ENCODE data around the gene SCP2. TPM values are rescaled to one million over a fixed set of nuclear protein-coding genes. Genes with fewer than 3 reads are reported as not detected.

The SCP2 gene
- total RNA-seq, 4 donors from 2014 or later = 97.8 to 194 (median 118) TPM

- TF ChIP-seq, protein P1, sequence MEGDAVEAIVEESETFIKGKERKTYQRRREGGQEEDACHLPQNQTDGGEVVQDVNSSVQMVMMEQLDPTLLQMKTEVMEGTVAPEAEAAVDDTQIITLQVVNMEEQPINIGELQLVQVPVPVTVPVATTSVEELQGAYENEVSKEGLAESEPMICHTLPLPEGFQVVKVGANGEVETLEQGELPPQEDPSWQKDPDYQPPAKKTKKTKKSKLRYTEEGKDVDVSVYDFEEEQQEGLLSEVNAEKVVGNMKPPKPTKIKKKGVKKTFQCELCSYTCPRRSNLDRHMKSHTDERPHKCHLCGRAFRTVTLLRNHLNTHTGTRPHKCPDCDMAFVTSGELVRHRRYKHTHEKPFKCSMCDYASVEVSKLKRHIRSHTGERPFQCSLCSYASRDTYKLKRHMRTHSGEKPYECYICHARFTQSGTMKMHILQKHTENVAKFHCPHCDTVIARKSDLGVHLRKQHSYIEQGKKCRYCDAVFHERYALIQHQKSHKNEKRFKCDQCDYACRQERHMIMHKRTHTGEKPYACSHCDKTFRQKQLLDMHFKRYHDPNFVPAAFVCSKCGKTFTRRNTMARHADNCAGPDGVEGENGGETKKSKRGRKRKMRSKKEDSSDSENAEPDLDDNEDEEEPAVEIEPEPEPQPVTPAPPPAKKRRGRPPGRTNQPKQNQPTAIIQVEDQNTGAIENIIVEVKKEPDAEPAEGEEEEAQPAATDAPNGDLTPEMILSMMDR (IDR thresholded peaks at IDR 0.05) = no peak
- no peak for TF ChIP-seq POLR2A (IDR thresholded peaks at IDR 0.05)
- Histone ChIP-seq H3K4me3 (no peak overlapping the region), H3K4me1 (peaks cover 0 to 10% (median 0%) of the 10 kb centered on the region in 3 donors), H3K9me3 (no peaks in the 10 kb centered on the region), H3K36me3 (no peaks in the 10 kb centered on the region), H3K27me3 (no peaks in the 10 kb centered on the region), H3K27ac (no peak overlapping the region)
- WGBS, 2 donors = 75 to 87% methylated on average over 11 to 14 of the region's 26 CpGs
- intact Hi-C loops (cut with DNase I) = no loop called here
- DNase-seq = no peak
Observed at GRCh38 chr1:53091841-53092645, 165.0 kb downstream of the SCP2 start.

- H3K27ac ChIP-seq = no peak overlapping the region
- WGBS, 2 donors = 81 to 84% methylated on average over 13 to 17 of the region's 33 CpGs
- H3K4me1 ChIP-seq = peaks cover 0 to 10% (median 0%) of the 10 kb centered on the region in 3 donors
- intact Hi-C loops (cut with DNase I) = no loop called here
- TF ChIP-seq POLR2A (IDR thresholded peaks at IDR 0.05) = no peak
- TF ChIP-seq, protein P1 (IDR thresholded peaks at IDR 0.05) = no peak
- peaks cover 0 to under 1% (median 0%) of the 10 kb centered on the region in 3 donors for H3K9me3 ChIP-seq
- H3K4me3 ChIP-seq = no peak overlapping the region
- no peak for DNase-seq
- H3K36me3 ChIP-seq = no peaks in the 10 kb centered on the region
- H3K27me3 ChIP-seq = no peaks in the 10 kb centered on the region
Observed at GRCh38 chr1:53092659-53093450, 165.8 kb downstream of the SCP2 start.

DNA sequence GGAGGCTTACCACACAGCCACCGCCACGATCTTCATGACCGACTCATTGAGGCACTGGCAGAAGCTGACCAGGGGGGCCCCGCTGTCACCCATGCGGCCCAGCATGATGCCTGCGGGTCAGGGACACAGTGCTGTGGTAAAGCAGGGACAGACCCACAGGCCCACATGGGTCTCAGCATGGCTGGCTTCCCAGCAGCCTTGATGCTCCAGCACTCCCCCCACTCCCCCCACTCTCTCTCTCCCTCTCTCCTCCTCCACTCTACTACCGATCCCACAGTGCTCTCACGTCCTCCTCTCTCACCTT is 166.3 kb downstream of the SCP2 start:
- H3K4me3 ChIP-seq = no peak overlapping the region
- TF ChIP-seq, protein P1 (IDR thresholded peaks at IDR 0.05) = no peak
- TF ChIP-seq POLR2A (IDR thresholded peaks at IDR 0.05) = no peak
- no peak overlapping the region for H3K27ac ChIP-seq
- no peaks in the 10 kb centered on the region for H3K36me3 ChIP-seq
- peaks cover 0 to 4% (median 0%) of the 10 kb centered on the region in 3 donors for H3K9me3 ChIP-seq
- 87 to 89% methylated on average over 6 to 8 of the region's 8 CpGs for WGBS, 2 donors
- no peak for DNase-seq
- intact Hi-C loops (cut with DNase I) = no loop called here
- peaks cover 0 to 10% (median 0%) of the 10 kb centered on the region in 3 donors for H3K4me1 ChIP-seq
- no peaks in the 10 kb centered on the region for H3K27me3 ChIP-seq

GRCh38 chr1:53093778-53094532 is 166.9 kb downstream of the SCP2 start:
- no peak for DNase-seq
- WGBS, 2 donors = 92% methylated on average over 12 to 15 of the region's 20 CpGs

More at GRCh38 chr1:53093778-53094532, 166.9 kb downstream of the SCP2 start:
- H3K4me3 ChIP-seq = no peak overlapping the region
- intact Hi-C loops (cut with DNase I) = no loop called here
- no peaks in the 10 kb centered on the region for H3K27me3 ChIP-seq
- H3K4me1 ChIP-seq = peaks cover 0 to 10% (median 0%) of the 10 kb centered on the region in 3 donors
- no peak overlapping the region for H3K27ac ChIP-seq
- no peak for TF ChIP-seq POLR2A (IDR thresholded peaks at IDR 0.05)
- TF ChIP-seq, protein P1 (IDR thresholded peaks at IDR 0.05) = no peak
- H3K36me3 ChIP-seq = no peaks in the 10 kb centered on the region
- H3K9me3 ChIP-seq = peaks cover 0 to 4% (median 0%) of the 10 kb centered on the region in 3 donors

All from esophagus squamous epithelium (tissue), 5 donors.